H1 (cell line): Measurements from ENCODE around the gene PCBP2.

ENCODE experiments used
- ATF3 ChIP-seq: IDR thresholded peaks from 2 replicates; pipeline ENCODE4 v1.6.1; 2011; ENCODE audit warnings: low read depth, mild to moderate bottlenecking, low read length; ENCODE audit not compliant: insufficient read depth
- CTCF ChIP-seq, 3 experiments: IDR thresholded peaks; 1 replicate in 2 of 3; 2 replicates in 1 of 3; pipeline versions ENCODE4 v1.5.1 to v1.6.1; 2011; ENCODE audit warnings: low read length in 3 of 3, mild to moderate bottlenecking in 3 of 3, inconsistent platforms in 2 of 3, low read depth in 1 of 3, moderate library complexity in 1 of 3; ENCODE audit not compliant: insufficient read depth in 1 of 3; ENCODE audit errors: control extremely low read depth in 1 of 3
- EGR1 ChIP-seq: IDR thresholded peaks from 2 replicates; pipeline ENCODE4 v1.6.1; 2011; ENCODE audit warnings: low read depth, low read length, borderline replicate concordance
- EP300 ChIP-seq, 2 experiments: IDR thresholded peaks; 1 replicate in 1 of 2; 2 replicates in 1 of 2; pipeline ENCODE4 v1.6.1; 2011 to 2012; ENCODE audit warnings: low read depth in 2 of 2, low read length in 2 of 2, mild to moderate bottlenecking in 2 of 2, borderline replicate concordance in 1 of 2, inconsistent platforms in 1 of 2, moderate library complexity in 1 of 2
- GABPA ChIP-seq: IDR thresholded peaks from 2 replicates; pipeline ENCODE4 v1.6.1; 2011; ENCODE audit warnings: mild to moderate bottlenecking, low read length, moderate library complexity, borderline replicate concordance; ENCODE audit not compliant: insufficient read depth
- HDAC2 ChIP-seq, 2 experiments: fragments of 300-600 bp in 1 of 2; sonication (generic) in 1 of 2; IDR thresholded peaks; 2 replicates each; pipeline ENCODE4 v1.6.1; 2011 to 2012; ENCODE audit warnings: low read depth in 2 of 2, low read length in 2 of 2, mild to moderate bottlenecking in 2 of 2, moderate library complexity in 2 of 2, borderline replicate concordance in 1 of 2, inconsistent platforms in 1 of 2
- NRF1 ChIP-seq: IDR thresholded peaks from 2 replicates; pipeline ENCODE4 v1.6.1; 2011; ENCODE audit warnings: mild to moderate bottlenecking, low read depth, low read length, improper control_type of control experiment
- POU5F1 ChIP-seq: IDR thresholded peaks from 2 replicates; pipeline ENCODE4 v1.6.1; 2011; ENCODE audit warnings: low read depth, mild to moderate bottlenecking, low read length, moderate library complexity
- RAD21 ChIP-seq, 2 experiments: IDR thresholded peaks in 1 of 2; conservative IDR thresholded peaks in 1 of 2; 2 replicates each; pipeline ENCODE4 v1.6.1; 2011; ENCODE audit warnings: low read depth in 2 of 2, low read length in 2 of 2, improper control_type of control experiment in 1 of 2, inconsistent platforms in 1 of 2, mild to moderate bottlenecking in 1 of 2, moderate library complexity in 1 of 2
- RXRA ChIP-seq: IDR thresholded peaks from 2 replicates; pipeline ENCODE4 v1.6.1; 2011; ENCODE audit warnings: low read depth, mild to moderate bottlenecking, low read length, moderate library complexity; ENCODE audit not compliant: insufficient read depth
- TEAD4 ChIP-seq: IDR thresholded peaks from 2 replicates; pipeline ENCODE4 v1.6.1; 2012; ENCODE audit warnings: low read depth, low read length, inconsistent platforms, mixed read lengths

- TF ChIP-seq CTCF (IDR thresholded peaks at IDR 0.05; ENCODE audit: control extremely low read depth in 1 of 3, insufficient read depth in 1 of 3, low read depth in 1 of 3, low read length in 3 of 3) (peak in 2 of 3 experiments; percentile 37 to 47; a peak in 2 of 4 replicates), EP300 (IDR thresholded peaks at IDR 0.05; ENCODE audit: borderline replicate concordance in 1 of 2, low read depth in 2 of 2, low read length in 2 of 2) (no peak), POU5F1 (no peak), RAD21 (IDR thresholded peaks at IDR 0.05 in 1 of 2, conservative IDR thresholded peaks at IDR 0.05 in 1 of 2; ENCODE audit: low read depth in 2 of 2, low read length in 2 of 2) (peak in 1 of 2 experiments; percentile 35; a peak in 1 of 4 replicates), ATF3 (no peak), EGR1 (no peak), GABPA (no peak), TEAD4 (no peak), HDAC2 (IDR thresholded peaks at IDR 0.05; ENCODE audit: borderline replicate concordance in 1 of 2, low read depth in 2 of 2, low read length in 2 of 2) (no peak), RXRA (no peak), NRF1 (no peak)
Measured at GRCh38 chr12:53476769-53477209, 24.9 kb downstream of the PCBP2 start.
